ENCODE results near the gene TTLL10. TPM values are rescaled to one million over a fixed set of nuclear protein-coding genes. Genes with fewer than 3 reads are reported as not detected.

TTLL10 gene
- total RNA-seq, 4 donors from 2014 or later: not detected

GRCh38 chr1:1231400-1232207 is 57.9 kb downstream of the TTLL10 start, which contains the start of gene SDF4:
Gene SDF4, minus strand, starts transcription at chr1:1232001. Its CDS starts 3,229 bp downstream, at chr1:1228772.
- under 1% methylated on average over 19 of the region's 99 CpGs for WGBS
- peak within 1 kb of the TSS; percentile 88 for H3K27ac ChIP-seq
- H3K4me1 ChIP-seq: peaks cover 33% of the 10 kb centered on the region
- TF ChIP-seq EP300 (IDR thresholded peaks at IDR 0.05) (no peak), CTCF (IDR thresholded peaks at IDR 0.05) (no peak), POLR2AphosphoS5 (IDR thresholded peaks at IDR 0.05) (peak; percentile 43 to 79 (median 53)), POLR2A (IDR thresholded peaks at IDR 0.05) (peak in 1 of 2 donors; percentile 28)
- no peaks in the 10 kb centered on the region for H3K9me3 ChIP-seq
- peak; percentile 97 to 99 for DNase-seq (ENCODE audit: low spot score in 2 of 2)
- peak within 1 kb of the TSS; percentile 84 for H3K4me3 ChIP-seq
- peaks cover 24% of the 10 kb centered on the region for H3K36me3 ChIP-seq
- H3K27me3 ChIP-seq: no peaks in the 10 kb centered on the region

- no peaks in the 10 kb centered on the region for H3K9me3 ChIP-seq
- H3K36me3 ChIP-seq: peaks cover 17% of the 10 kb centered on the region
- DNase-seq (ENCODE audit: low spot score in 2 of 2): no peak
- peaks cover 40% of the 10 kb centered on the region for H3K4me1 ChIP-seq
- H3K27ac ChIP-seq: peak within 1 kb of the TSS; percentile 88
- 20% methylated on average over 7 of the region's 100 CpGs for WGBS
- no peaks in the 10 kb centered on the region for H3K27me3 ChIP-seq
- TF ChIP-seq POLR2A (IDR thresholded peaks at IDR 0.05) (peak in 1 of 2 donors; percentile 8), EP300 (IDR thresholded peaks at IDR 0.05) (no peak), CTCF (IDR thresholded peaks at IDR 0.05) (no peak)
- peak within 1 kb of the TSS; percentile 84 for H3K4me3 ChIP-seq
Measured at GRCh38 chr1:1232208-1232795, 58.6 kb downstream of the TTLL10 start, which contains the start of gene B3GALT6. Gene B3GALT6, plus strand, starts transcription at chr1:1232237. Its CDS starts 42 bp downstream, at chr1:1232279.

- Histone ChIP-seq H3K27ac (peak overlapping the region; percentile 17), H3K4me3 (peak overlapping the region; percentile 47), H3K9me3 (no peaks in the 10 kb centered on the region), H3K36me3 (peaks cover 10% of the 10 kb centered on the region), H3K4me1 (peaks cover 47% of the 10 kb centered on the region), H3K27me3 (no peaks in the 10 kb centered on the region)
- 81% methylated on average over 77 of the region's 98 CpGs for WGBS
- no peak for DNase-seq (ENCODE audit: low spot score in 2 of 2)
- TF ChIP-seq CTCF (IDR thresholded peaks at IDR 0.05): no peak
- no peak for TF ChIP-seq EP300 (IDR thresholded peaks at IDR 0.05)
- TF ChIP-seq POLR2A (IDR thresholded peaks at IDR 0.05): no peak
- no peak for TF ChIP-seq POLR2AphosphoS5 (IDR thresholded peaks at IDR 0.05)
Measured at GRCh38 chr1:1232796-1233566, 59.3 kb downstream of the TTLL10 start.

- H3K27ac ChIP-seq: no peak overlapping the region
- peaks cover 52% of the 10 kb centered on the region for H3K4me1 ChIP-seq
- no peaks in the 10 kb centered on the region for H3K9me3 ChIP-seq
- no peaks in the 10 kb centered on the region for H3K27me3 ChIP-seq
- no peak for TF ChIP-seq EP300 (IDR thresholded peaks at IDR 0.05)
- DNase-seq (ENCODE audit: low spot score in 2 of 2): no peak
- 93% methylated on average over 15 of the region's 15 CpGs for WGBS
- H3K4me3 ChIP-seq: no peak overlapping the region
- H3K36me3 ChIP-seq: peaks cover 5% of the 10 kb centered on the region
Measured at GRCh38 chr1:1233567-1233892, 59.9 kb downstream of the TTLL10 start.

GRCh38 chr1:1234180-1234808 is 60.6 kb downstream of the TTLL10 start:
- Histone ChIP-seq H3K36me3 (no peaks in the 10 kb centered on the region), H3K27ac (no peak overlapping the region), H3K4me3 (no peak overlapping the region), H3K27me3 (peaks cover 4% of the 10 kb centered on the region), H3K9me3 (no peaks in the 10 kb centered on the region), H3K4me1 (peaks cover 58% of the 10 kb centered on the region)
- TF ChIP-seq EP300 (IDR thresholded peaks at IDR 0.05) (no peak), CTCF (IDR thresholded peaks at IDR 0.05) (no peak), POLR2A (IDR thresholded peaks at IDR 0.05) (no peak), POLR2AphosphoS5 (IDR thresholded peaks at IDR 0.05) (no peak)
- 92% methylated on average over 28 of the region's 28 CpGs for WGBS
- no peak for DNase-seq (ENCODE audit: low spot score in 2 of 2)
